HCT116 (cell line): ENCODE data around the gene RUNDC1. TPM values are rescaled to one million over a fixed set of nuclear protein-coding genes. Genes with fewer than 3 reads are reported as not detected.
A peak's percentile ranks its signal among the peaks of the same experiment; 100 is the strongest.

ENCODE experiments used
- ATAC-seq: fragments of 200-7000 bp; cut with Tn5 transposase; 2 replicates; pipeline ENCODE4 v1.9.1; 2020; ENCODE audit warnings: mild to moderate bottlenecking, moderate library complexity
- BruUV-seq: library from RNA; stranded (reverse); fragments of 400-500 nt; replicated peaks from 2 replicates; lab custom pipeline; 2021; lab: Mats Ljungman, UMichigan
- CTCF ChIA-PET: fragments of 300-600 bp; sonication (Branson Sonifier 250); formaldehyde crosslinking; loops from one replicate; lab custom pipeline; 2021; ENCODE audit warnings: antibody characterized with exemption; lab: Charles Lee
- POLR2A ChIA-PET: fragments of 300-600, 350-600 bp; sonication (Branson Sonifier 250); formaldehyde crosslinking; loops from one replicate; lab custom pipeline; 2021; ENCODE audit warnings: antibody characterized with exemption; lab: Charles Lee
- RAD21 ChIA-PET, 2 experiments: fragments of 300-600 bp; sonication (Branson Sonifier 250); formaldehyde crosslinking; loops; one replicate each; lab custom pipeline; 2023; ENCODE audit warnings: low total read pairs in 2 of 2; ENCODE audit not compliant: uncharacterized antibody in 2 of 2, unreplicated experiment in 2 of 2, low non-redundant PET in 1 of 2; lab: Charles Lee
- DNase-seq: peaks from one replicate; pipeline ENCODE4 v3.0.0-alpha.2; 2010; ENCODE audit warnings: low read depth, low spot score
- H2AFZ ChIP-seq: fragments of 200-600 bp; shearing (Covaris generic), sonication (generic); 2 replicates; pipeline ENCODE4 v1.6.1; 2017; ENCODE audit warnings: low read depth, mixed run types, mixed read lengths, antibody characterized with exemption, low read length; ENCODE audit not compliant: poor library complexity, severe bottlenecking
- H3K27ac ChIP-seq: 2 replicates; pipeline ENCODE4 v1.5.1; 2012; ENCODE audit warnings: low read depth, low read length
- H3K27me3 ChIP-seq: fragments of 200-600 bp; sonication (generic); 2 replicates; pipeline ENCODE4 v1.6.1; 2016; ENCODE audit warnings: mixed run types, low read length, mixed read lengths; ENCODE audit not compliant: insufficient read depth
- H3K36me3 ChIP-seq, 2 experiments: fragments of 200-500 bp in 1 of 2; fragments of 200-600 bp in 1 of 2; sonication (Bioruptor generic) in 1 of 2; sonication (generic) in 1 of 2; 2 replicates each; pipeline versions ENCODE4 v1.5.1 to v1.6.1; 2014 to 2016; ENCODE audit warnings: low read length in 2 of 2, inconsistent platforms in 1 of 2, mixed read lengths in 1 of 2, mixed run types in 1 of 2; ENCODE audit not compliant: insufficient read depth in 2 of 2, control insufficient read depth in 1 of 2
- H3K4me1 ChIP-seq, 2 experiments: fragments of 200-600 bp in 1 of 2; sonication (generic) in 1 of 2; 2 replicates each; pipeline versions ENCODE4 v1.5.1 to v1.6.1; 2012 to 2017; ENCODE audit warnings: low read length in 2 of 2, inconsistent platforms in 1 of 2, mild to moderate bottlenecking in 1 of 2, mixed read lengths in 1 of 2, mixed run types in 1 of 2, moderate library complexity in 1 of 2; ENCODE audit not compliant: insufficient read depth in 2 of 2, control insufficient read depth in 1 of 2
- H3K4me2 ChIP-seq: fragments of 200-600 bp; sonication (generic); 2 replicates; pipeline ENCODE4 v1.6.1; 2017; ENCODE audit warnings: mixed run types, low read length, mixed read lengths
- H3K4me3 ChIP-seq, 2 experiments: fragments of 200-600 bp in 1 of 2; sonication (generic) in 1 of 2; replicated peaks in 1 of 2; 2 replicates each; pipeline ENCODE4 v1.5.1; 2011 to 2016; ENCODE audit warnings: low read length in 2 of 2, control low read depth in 1 of 2, low read depth in 1 of 2, mild to moderate bottlenecking in 1 of 2, mixed read lengths in 1 of 2, mixed run types in 1 of 2
- H3K79me2 ChIP-seq: fragments of 200-600 bp; sonication (generic); 2 replicates; pipeline ENCODE4 v1.6.1; 2017; ENCODE audit warnings: mild to moderate bottlenecking, mixed run types, low read length, moderate library complexity, mixed read lengths; ENCODE audit not compliant: insufficient read depth
- H3K9ac ChIP-seq: fragments of 200-600 bp; sonication (generic); 2 replicates; pipeline ENCODE4 v1.6.1; 2016; ENCODE audit warnings: low read length, mixed read lengths
- H3K9me2 ChIP-seq: fragments of 200-600 bp; sonication (generic), shearing (Covaris generic); 2 replicates; pipeline ENCODE4 v1.6.1; 2017; ENCODE audit warnings: mixed run types, mild to moderate bottlenecking, moderate library complexity; ENCODE audit not compliant: insufficient read depth
- H3K9me3 ChIP-seq, 2 experiments: fragments of 200-500 bp in 1 of 2; fragments of 200-600 bp in 1 of 2; sonication (Bioruptor generic) in 1 of 2; sonication (generic) in 1 of 2; 2 replicates each; pipeline ENCODE4 v1.6.1; 2014 to 2017; ENCODE audit warnings: low read length in 2 of 2, mixed read lengths in 2 of 2, inconsistent platforms in 1 of 2, low read depth in 1 of 2, mild to moderate bottlenecking in 1 of 2, mixed run types in 1 of 2, moderate library complexity in 1 of 2; ENCODE audit not compliant: control insufficient read depth in 1 of 2, insufficient read depth in 1 of 2
- H4K20me1 ChIP-seq: fragments of 200-600 bp; sonication (generic), shearing (Covaris generic); 2 replicates; pipeline ENCODE4 v1.6.1; 2017; ENCODE audit warnings: mixed run types, mild to moderate bottlenecking, moderate library complexity; ENCODE audit not compliant: insufficient read depth
- ATF3 ChIP-seq: IDR thresholded peaks from 2 replicates; pipeline ENCODE4 v1.6.1; 2012
- EGR1 ChIP-seq: IDR thresholded peaks from 2 replicates; pipeline ENCODE4 v1.6.1; 2012; ENCODE audit warnings: low read depth
- POLR2A ChIP-seq: IDR thresholded peaks from 2 replicates; pipeline ENCODE4 v1.7.0; 2011; ENCODE audit warnings: borderline replicate concordance; ENCODE audit not compliant: insufficient read depth, insufficient read length; ENCODE audit errors: extremely low read depth
- REST ChIP-seq: IDR thresholded peaks from 2 replicates; pipeline ENCODE4 v1.6.1; 2012; ENCODE audit warnings: low read depth
- ZFX ChIP-seq: fragments of 450-650 bp; IDR thresholded peaks from 2 replicates; pipeline ENCODE4 v1.6.1; 2017
- intact Hi-C: fragments of 100-400 bp; cut with micrococcal nuclease; formaldehyde crosslinking; loops from 2 replicates; pipeline ENCODE4 v1.10.0; 2022
- total RNA-seq: library from RNA; stranded (reverse); gene quantifications from one replicate; pipeline ENCODE4 v1.2.1, GENCODE V29; 2021; ENCODE audit not compliant: unreplicated experiment

RUNDC1 gene
- total RNA-seq, 1 experiment from 2014 or later, result 13.0 TPM

GRCh38 chr17:42997390-42997983, 17.1 kb downstream of the RUNDC1 start:
- no peak for TF ChIP-seq EGR1
- TF ChIP-seq ZFX, result no peak
- no peak for TF ChIP-seq REST
- no peak for TF ChIP-seq POLR2A
- no peak for TF ChIP-seq ATF3
- Histone ChIP-seq H3K9ac (peak overlapping the region; percentile 48), H3K9me3 (no peaks in the 10 kb centered on the region), H2AFZ (peak overlapping the region; percentile 65), H3K4me2 (peak overlapping the region; percentile 98), H3K9me2 (no peaks in the 10 kb centered on the region), H3K27me3 (no peaks in the 10 kb centered on the region), H3K79me2 (peaks cover 40% of the 10 kb centered on the region), H3K27ac (0 out of 2 replicates have a peak overlapping the region, but pooled peaks have one; percentile 92), H3K36me3 (peaks cover 11 to 32% of the 10 kb centered on the region in 2 experiments), H3K4me1 (peaks cover 13 to 41% of the 10 kb centered on the region in 2 experiments), H3K4me3 (peak overlapping the region; percentile 97 to 99), H4K20me1 (no peaks in the 10 kb centered on the region)
- DNase-seq, result no peak
- peak; percentile 3 for ATAC-seq
- ChIA-PET CTCF (interaction anchor here (0.9 to 1.7 kb wide), 11 partner anchors 9 to 486 kb away, joined by 3 to 12 read pairs (median 3); partner anchors contain the start of genes DHX8, IFI35, PSMC3IP and PTGES3L), POLR2A (interaction anchor here (0.6 to 2.4 kb wide), 26 partner anchors 9 to 483 kb away, joined by 3 to 38 read pairs (median 4); partner anchors contain the start of genes BECN1, BRCA1, IFI35 and NBR1), RAD21 (interaction anchor here (0.9 to 1.4 kb wide), 4 partner anchors 27 to 68 kb away, joined by 3 to 5 read pairs (median 4); partner anchors contain the start of gene AARSD1 (in 1 of the 2))
- intact Hi-C loops, result no loop called here
- BruUV-seq, result TSS peak; percentile 85
